ENCODE results near the gene MAP3K9. TPM values are rescaled to one million over a fixed set of nuclear protein-coding genes. Genes with fewer than 3 reads are reported as not detected.
"Not testable (repeated sequence)": the region's sequence is repeated elsewhere in the genome, so short reads cannot be mapped to it uniquely, and the experiment has no call there.

MAP3K9 gene
- total RNA-seq, 1 experiment from 2014 or later, result 12.1 TPM

GRCh38 chr14:70704960-70705359 is 104.4 kb downstream of the MAP3K9 start:
- no peak overlapping the region for H3K4me3 ChIP-seq (ENCODE audit: low read depth in 2 of 2, low read length in 2 of 2)
- H3K27me3 ChIP-seq (ENCODE audit: control insufficient read depth, insufficient read depth, low read length), result peaks cover 4% of the 10 kb centered on the region
- H3K36me3 ChIP-seq (ENCODE audit: control insufficient read depth, insufficient read depth, low read length), result no peaks in the 10 kb centered on the region
- DNase-seq (ENCODE audit: low read depth, low spot score), result no peak
- H3K9me3 ChIP-seq (ENCODE audit: control insufficient read depth, insufficient read depth, low read depth, low read length), result no peaks in the 10 kb centered on the region
- no peak overlapping the region for H3K27ac ChIP-seq (ENCODE audit: low read length)
- in situ Hi-C loops (cut with HindIII; ENCODE audit: low pct_unique_long_range_greater_than_20kb, low sequenced_read_pairs) (no loop called here), intact Hi-C loops (cut with micrococcal nuclease; ENCODE audit: unreplicated experiment) (no loop called here)
- TF ChIP-seq REST (IDR thresholded peaks at IDR 0.05; ENCODE audit: insufficient read depth in 1 of 2, low read depth in 2 of 2, low read length in 1 of 2) (no peak), POLR2AphosphoS5 (IDR thresholded peaks at IDR 0.05; ENCODE audit: low read depth, low read length) (no peak), CTCF (IDR thresholded peaks at IDR 0.05) (no peak), SIN3A (IDR thresholded peaks at IDR 0.05; ENCODE audit: borderline replicate concordance, insufficient read depth, low read depth, low read length) (no peak), TCF7L2 (IDR thresholded peaks at IDR 0.05; ENCODE audit: low read depth, low read length) (no peak)
- no peak for ATAC-seq
- POLR2A ChIA-PET, result no interaction called here
- no TSS peak for BruUV-seq (replicated peaks)
- CTCF ChIA-PET, result interaction anchor here (0.6 kb wide), 1 partner anchor 80 kb away, joined by 4 read pairs; no protein-coding TSS in a partner anchor
- no peaks in the 10 kb centered on the region for H3K4me1 ChIP-seq (ENCODE audit: control insufficient read depth, insufficient read depth, low read length)

DNA sequence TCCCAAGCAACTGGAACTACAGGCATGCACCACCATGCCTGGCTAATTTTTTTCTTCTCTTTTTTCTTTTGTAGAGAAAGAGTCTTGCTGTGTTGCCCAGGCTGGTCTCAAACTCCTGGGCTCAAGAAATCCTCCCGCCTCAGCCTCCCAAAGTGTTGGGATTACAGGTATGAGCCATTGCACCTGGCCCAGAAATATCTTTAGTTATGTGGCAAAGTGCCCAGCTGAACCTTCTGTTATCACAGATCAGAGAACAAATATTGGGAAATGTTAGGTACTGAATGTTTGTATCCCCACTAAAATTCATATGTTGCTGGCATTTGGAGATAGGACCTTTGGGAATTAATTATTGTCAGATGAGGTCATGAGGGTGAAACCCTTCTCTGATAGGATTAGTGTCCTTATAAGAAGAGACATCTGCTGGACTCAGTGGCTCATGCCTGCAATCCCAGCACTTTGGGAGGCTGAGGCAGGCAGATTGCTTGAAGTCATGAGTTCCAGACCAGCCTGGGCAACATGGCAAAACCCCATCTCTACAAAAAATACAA is 105.6 kb downstream of the MAP3K9 start:
- ATAC-seq; H3K27ac ChIP-seq (ENCODE audit: low read length); intact Hi-C loops (cut with micrococcal nuclease; ENCODE audit: unreplicated experiment); H3K9me3 ChIP-seq (ENCODE audit: control insufficient read depth, insufficient read depth, low read depth, low read length); DNase-seq (ENCODE audit: low read depth, low spot score); H3K36me3 ChIP-seq (ENCODE audit: control insufficient read depth, insufficient read depth, low read length); H3K4me3 ChIP-seq (ENCODE audit: low read depth in 2 of 2, low read length in 2 of 2); H3K4me1 ChIP-seq (ENCODE audit: control insufficient read depth, insufficient read depth, low read length); H3K27me3 ChIP-seq (ENCODE audit: control insufficient read depth, insufficient read depth, low read length); in situ Hi-C loops (cut with HindIII; ENCODE audit: low pct_unique_long_range_greater_than_20kb, low sequenced_read_pairs); BruUV-seq (replicated peaks): not testable (repeated sequence)
- POLR2A ChIA-PET, result interaction anchor here (0.6 to 0.7 kb wide), 3 partner anchors 86 to 171 kb away, joined by 3 to 4 read pairs (median 3); no protein-coding TSS in a partner anchor
- CTCF ChIA-PET, result interaction anchor here (0.5 kb wide), 1 partner anchor 489 kb away, joined by 8 read pairs; no protein-coding TSS in a partner anchor

DNA sequence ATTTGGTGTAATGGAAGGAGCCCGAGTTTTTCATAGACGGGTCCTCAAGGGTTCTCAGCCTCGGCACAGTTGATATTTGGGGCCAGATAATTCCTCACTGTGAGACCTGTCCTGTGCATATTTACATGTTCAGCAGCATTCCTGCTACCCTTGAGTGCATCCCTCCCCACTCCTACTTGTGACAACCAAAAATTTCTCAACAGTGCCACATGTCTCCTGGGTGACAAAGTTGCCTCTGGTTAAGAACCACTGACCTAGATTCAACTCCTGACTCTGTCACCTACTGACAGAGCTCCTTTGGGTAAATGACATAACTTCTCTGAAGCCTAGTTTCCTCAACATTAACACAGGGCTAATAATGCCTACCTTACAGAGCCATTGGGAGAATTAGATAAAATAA is 107.2 kb downstream of the MAP3K9 start:
- in situ Hi-C loops (cut with HindIII; ENCODE audit: low pct_unique_long_range_greater_than_20kb, low sequenced_read_pairs), result no loop called here
- no peak for DNase-seq (ENCODE audit: low read depth, low spot score)
- ATAC-seq, result no peak
- intact Hi-C loops (cut with micrococcal nuclease; ENCODE audit: unreplicated experiment), result no loop called here
- Histone ChIP-seq H3K36me3 (ENCODE audit: control insufficient read depth, insufficient read depth, low read length) (no peaks in the 10 kb centered on the region), H3K27ac (ENCODE audit: low read length) (no peak overlapping the region), H3K4me1 (ENCODE audit: control insufficient read depth, insufficient read depth, low read length) (no peaks in the 10 kb centered on the region), H3K27me3 (ENCODE audit: control insufficient read depth, insufficient read depth, low read length) (peaks cover 4% of the 10 kb centered on the region), H3K4me3 (ENCODE audit: low read depth in 2 of 2, low read length in 2 of 2) (no peak overlapping the region), H3K9me3 (ENCODE audit: control insufficient read depth, insufficient read depth, low read depth, low read length) (no peaks in the 10 kb centered on the region)
- ChIA-PET CTCF (no interaction called here), POLR2A (no interaction called here)
- TF ChIP-seq POLR2AphosphoS5 (IDR thresholded peaks at IDR 0.05; ENCODE audit: low read depth, low read length) (no peak), REST (IDR thresholded peaks at IDR 0.05; ENCODE audit: insufficient read depth in 1 of 2, low read depth in 2 of 2, low read length in 1 of 2) (no peak), TCF7L2 (IDR thresholded peaks at IDR 0.05; ENCODE audit: low read depth, low read length) (no peak), CTCF (IDR thresholded peaks at IDR 0.05) (no peak), SIN3A (IDR thresholded peaks at IDR 0.05; ENCODE audit: borderline replicate concordance, insufficient read depth, low read depth, low read length) (no peak)
- BruUV-seq (replicated peaks), result no TSS peak

Data from Panc1 (cell line).